ENCODE measurements around the gene BCL2.

The BCL2 gene

DNA sequence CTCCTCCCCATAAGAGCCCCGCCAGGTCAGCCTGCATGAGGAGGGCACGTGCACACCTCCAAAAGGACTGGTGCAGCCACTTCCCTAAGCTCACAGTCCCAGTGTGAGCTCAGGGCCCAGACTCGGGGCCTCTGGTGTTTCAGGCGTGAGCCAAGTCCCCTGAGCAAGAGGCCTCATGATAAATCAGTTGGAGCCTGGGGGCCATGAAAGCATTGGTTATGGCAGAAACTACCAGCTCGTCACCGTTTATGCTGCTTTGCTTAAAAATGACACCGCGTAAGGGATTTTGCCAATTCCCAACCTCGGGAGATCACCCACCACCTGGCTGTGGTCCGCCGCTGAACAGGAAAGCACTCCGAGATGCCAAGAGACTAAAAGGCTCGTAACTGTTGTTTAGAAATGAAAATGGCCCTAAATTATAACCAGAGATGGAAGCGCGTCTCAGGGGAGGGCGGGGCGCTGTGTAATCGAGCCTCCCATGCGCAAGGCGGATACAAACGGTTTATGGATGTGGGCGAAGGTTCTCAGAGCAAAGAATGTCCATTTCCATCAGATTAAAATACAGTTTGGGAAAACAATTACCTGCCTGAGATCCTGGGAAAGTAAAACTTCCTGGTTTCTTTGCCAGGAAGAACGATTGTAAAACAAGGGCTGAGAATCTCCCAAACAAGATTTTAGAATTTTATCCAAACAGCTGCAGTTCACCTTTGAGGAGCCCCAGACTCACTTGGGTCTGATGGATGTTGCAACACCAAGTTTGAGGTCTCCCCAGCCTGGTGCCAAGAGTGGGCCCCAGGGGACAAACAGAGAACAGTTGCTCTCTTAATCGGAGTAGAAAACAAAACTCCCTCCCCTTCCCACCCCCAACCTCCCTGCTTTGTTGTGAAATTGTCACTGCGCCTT, 141.4 kb downstream of the BCL2 start:
- H3K27me3 Mint-ChIP-seq (ENCODE audit: low read depth, poor library complexity) = peaks cover 10% of the 10 kb centered on the region
- peaks cover 20% of the 10 kb centered on the region for H3K36me3 Mint-ChIP-seq (ENCODE audit: low read depth)
- H3K4me3 Mint-ChIP-seq = peak overlapping the region; percentile 60
- no peak for DNase-seq
- peaks cover 79% of the 10 kb centered on the region for H3K4me1 Mint-ChIP-seq
- H3K9me3 Mint-ChIP-seq = peaks cover 17% of the 10 kb centered on the region
- TF ChIP-seq, protein P1, sequence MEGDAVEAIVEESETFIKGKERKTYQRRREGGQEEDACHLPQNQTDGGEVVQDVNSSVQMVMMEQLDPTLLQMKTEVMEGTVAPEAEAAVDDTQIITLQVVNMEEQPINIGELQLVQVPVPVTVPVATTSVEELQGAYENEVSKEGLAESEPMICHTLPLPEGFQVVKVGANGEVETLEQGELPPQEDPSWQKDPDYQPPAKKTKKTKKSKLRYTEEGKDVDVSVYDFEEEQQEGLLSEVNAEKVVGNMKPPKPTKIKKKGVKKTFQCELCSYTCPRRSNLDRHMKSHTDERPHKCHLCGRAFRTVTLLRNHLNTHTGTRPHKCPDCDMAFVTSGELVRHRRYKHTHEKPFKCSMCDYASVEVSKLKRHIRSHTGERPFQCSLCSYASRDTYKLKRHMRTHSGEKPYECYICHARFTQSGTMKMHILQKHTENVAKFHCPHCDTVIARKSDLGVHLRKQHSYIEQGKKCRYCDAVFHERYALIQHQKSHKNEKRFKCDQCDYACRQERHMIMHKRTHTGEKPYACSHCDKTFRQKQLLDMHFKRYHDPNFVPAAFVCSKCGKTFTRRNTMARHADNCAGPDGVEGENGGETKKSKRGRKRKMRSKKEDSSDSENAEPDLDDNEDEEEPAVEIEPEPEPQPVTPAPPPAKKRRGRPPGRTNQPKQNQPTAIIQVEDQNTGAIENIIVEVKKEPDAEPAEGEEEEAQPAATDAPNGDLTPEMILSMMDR (IDR thresholded peaks at IDR 0.05) = no peak
- H3K27ac Mint-ChIP-seq = peak overlapping the region; percentile 98

DNA sequence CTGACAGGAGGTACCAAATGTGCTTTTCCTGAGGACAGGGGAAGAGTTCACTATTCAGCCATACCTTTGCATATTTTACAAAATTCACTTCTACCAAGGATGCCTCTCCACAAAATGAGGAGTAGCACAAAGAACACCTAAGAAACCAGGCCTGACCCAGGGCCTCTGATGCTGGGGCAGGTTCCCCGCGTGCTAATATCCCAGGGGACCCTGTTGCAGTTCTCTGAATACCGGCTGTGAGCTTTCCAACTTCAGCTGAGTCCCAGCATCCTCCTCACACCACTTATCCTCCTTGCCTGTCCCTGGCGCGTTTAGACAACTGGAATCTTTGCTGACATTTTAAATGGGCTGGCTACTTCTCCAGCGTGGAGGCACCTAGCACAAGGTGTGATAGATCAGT, 142.3 kb downstream of the BCL2 start:
- Mint-ChIP-seq H3K36me3 (ENCODE audit: low read depth) (peaks cover 21% of the 10 kb centered on the region), H3K9me3 (peaks cover 17% of the 10 kb centered on the region), H3K4me1 (peaks cover 70% of the 10 kb centered on the region), H3K27ac (peak overlapping the region; percentile 98), H3K4me3 (no peak overlapping the region), H3K27me3 (ENCODE audit: low read depth, poor library complexity) (peaks cover 10% of the 10 kb centered on the region)
- DNase-seq = no peak
- TF ChIP-seq, protein P1 (IDR thresholded peaks at IDR 0.05) = no peak

DNA sequence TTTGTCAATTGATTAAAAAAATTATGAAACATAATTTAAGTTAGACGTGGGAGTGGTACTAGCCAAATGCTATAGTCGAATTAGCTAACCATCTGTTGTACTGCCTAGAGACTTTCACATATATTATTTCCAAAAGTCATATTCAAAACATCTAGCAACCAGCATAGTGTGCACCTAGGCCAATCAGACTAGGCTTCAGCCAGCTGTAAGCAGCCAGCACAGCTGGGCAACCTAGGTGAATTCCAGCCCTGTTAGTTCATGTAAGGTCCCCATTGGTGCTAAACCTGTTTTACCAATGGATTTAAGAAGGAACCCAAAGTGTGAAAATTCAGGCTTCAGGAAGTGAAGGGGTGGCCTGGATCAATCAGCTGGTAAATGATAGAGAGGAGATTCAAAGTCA, 144.3 kb downstream of the BCL2 start:
- Mint-ChIP-seq H3K36me3 (ENCODE audit: low read depth) (peaks cover 25% of the 10 kb centered on the region), H3K9me3 (peaks cover 17% of the 10 kb centered on the region), H3K27ac (peak overlapping the region; percentile 31), H3K27me3 (ENCODE audit: low read depth, poor library complexity) (peaks cover 7% of the 10 kb centered on the region), H3K4me3 (no peak overlapping the region), H3K4me1 (peaks cover 62% of the 10 kb centered on the region)
- DNase-seq = no peak
- TF ChIP-seq, protein P1 (IDR thresholded peaks at IDR 0.05) = no peak

DNA sequence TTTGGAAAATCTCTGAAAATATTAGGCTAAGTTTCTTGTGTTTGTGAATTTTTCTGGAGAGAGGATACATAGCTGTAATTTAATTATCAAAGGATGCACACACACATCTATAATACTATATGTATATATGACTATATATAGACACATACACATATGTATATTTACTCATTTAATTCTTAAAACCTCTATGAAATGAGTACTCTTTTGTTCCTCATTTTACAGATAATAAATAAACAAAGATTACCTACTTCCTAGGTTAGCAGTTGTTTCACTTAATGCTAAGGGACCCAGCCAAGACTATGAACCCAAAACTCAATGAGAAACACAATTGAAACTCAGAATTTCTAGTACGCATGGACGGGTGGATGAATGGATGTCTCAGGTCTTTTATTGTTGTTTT, 145.6 kb downstream of the BCL2 start:
- Mint-ChIP-seq H3K4me1 (peaks cover 50% of the 10 kb centered on the region), H3K27me3 (ENCODE audit: low read depth, poor library complexity) (peaks cover 7% of the 10 kb centered on the region), H3K4me3 (no peak overlapping the region), H3K9me3 (peaks cover 17% of the 10 kb centered on the region), H3K27ac (no peak overlapping the region), H3K36me3 (ENCODE audit: low read depth) (peaks cover 25% of the 10 kb centered on the region)
- no peak for DNase-seq
- TF ChIP-seq, protein P1 (IDR thresholded peaks at IDR 0.05) = no peak

DNA sequence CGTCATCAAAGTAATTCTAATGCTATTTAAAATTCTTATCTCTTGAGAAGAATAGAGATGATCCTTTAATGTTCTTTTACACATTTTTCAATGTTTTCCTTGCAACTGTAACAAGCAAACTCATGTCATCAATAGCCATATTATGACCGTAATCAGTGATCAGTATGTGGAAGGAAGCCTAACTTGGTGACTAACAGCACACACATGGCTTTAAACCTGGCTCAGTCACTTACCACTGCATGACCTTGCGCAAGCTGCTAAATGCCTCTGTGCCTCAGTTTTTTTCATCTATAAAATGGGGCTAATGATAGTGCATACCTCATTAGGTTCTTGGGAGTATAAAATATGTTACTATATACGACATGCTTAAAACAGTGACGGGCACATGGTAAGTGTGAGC, 149.7 kb downstream of the BCL2 start:
- H3K36me3 Mint-ChIP-seq (ENCODE audit: low read depth) = peaks cover 15% of the 10 kb centered on the region
- H3K27me3 Mint-ChIP-seq (ENCODE audit: low read depth, poor library complexity) = peaks cover 5% of the 10 kb centered on the region
- peaks cover 11% of the 10 kb centered on the region for H3K9me3 Mint-ChIP-seq
- no peak overlapping the region for H3K27ac Mint-ChIP-seq
- TF ChIP-seq, protein P1 (IDR thresholded peaks at IDR 0.05) = no peak
- H3K4me1 Mint-ChIP-seq = peaks cover 37% of the 10 kb centered on the region
- H3K4me3 Mint-ChIP-seq = no peak overlapping the region
- no peak for DNase-seq

DNA sequence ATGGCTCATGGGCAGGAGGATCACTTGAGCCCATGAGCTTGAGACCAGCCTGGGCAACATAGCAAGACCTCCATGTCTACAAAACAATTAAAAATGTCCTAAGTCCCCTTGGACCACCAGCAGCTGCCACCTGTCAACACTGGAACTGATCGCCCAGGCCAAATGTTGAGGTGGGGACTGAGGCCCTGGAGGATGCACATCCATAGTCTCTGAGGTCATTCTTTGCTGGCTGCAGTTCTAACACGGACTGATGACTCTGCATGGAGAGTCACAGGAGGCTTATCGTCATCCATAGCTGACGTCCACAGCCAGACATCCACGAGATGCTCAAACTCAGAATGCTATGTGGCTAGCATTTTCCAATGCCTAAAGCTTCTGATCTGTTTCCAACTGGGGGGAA, 151.3 kb downstream of the BCL2 start:
- Mint-ChIP-seq H3K9me3 (no peaks in the 10 kb centered on the region), H3K27me3 (ENCODE audit: low read depth, poor library complexity) (peaks cover 5% of the 10 kb centered on the region), H3K27ac (no peak overlapping the region), H3K4me1 (peaks cover 37% of the 10 kb centered on the region), H3K36me3 (ENCODE audit: low read depth) (peaks cover 15% of the 10 kb centered on the region), H3K4me3 (no peak overlapping the region)
- DNase-seq = no peak
- TF ChIP-seq, protein P1 (IDR thresholded peaks at IDR 0.05) = no peak

All from nephron progenitor cell (in vitro differentiated cells).